K562 (cell line): ENCODE measurements around the gene SMCO1. TPM values are rescaled to one million over a fixed set of nuclear protein-coding genes. Genes with fewer than 3 reads are reported as not detected.
A peak's percentile ranks its signal among the peaks of the same experiment; 100 is the strongest.

Experiments used
- ATAC-seq: fragments of 200-7000 bp; cut with Tn5 transposase; 3 replicates; pipeline ENCODE4 v1.9.1; 2020; ENCODE audit warnings: moderate library complexity
- BruUV-seq: library from RNA; stranded (reverse); fragments of 400-500 nt; replicated peaks from 2 replicates; lab custom pipeline; 2021; lab: Mats Ljungman, UMichigan
- CTCF ChIA-PET: fragments of 300-600 bp; formaldehyde crosslinking; extraction: SDS; loops from one replicate; lab custom pipeline; 2021; ENCODE audit warnings: low intra/inter-chr PET ratio; lab: Yijun Ruan, JAX
- POLR2A ChIA-PET: fragments of 300-600, 350-650 bp; sonication (Branson Sonifier 250); formaldehyde crosslinking; extraction: SDS; loops from one replicate; lab custom pipeline; 2021; ENCODE audit warnings: antibody characterized with exemption, inconsistent platforms; lab: Yijun Ruan, JAX
- DNase-seq, 4 experiments: peaks; one replicate each; pipeline versions ENCODE4 v3.0.0 to v3.0.0-alpha.2; 2011 to 2018; ENCODE audit warnings: low spot score in 3 of 4, mixed read lengths in 3 of 4; ENCODE audit errors: extremely low read depth in 1 of 4
- FAIRE-seq: peaks from 2 replicates; lab custom pipeline; 2011; peaks lifted over from hg19 to GRCh38; lab: Jason Lieb, UNC
- H2AFZ ChIP-seq: 2 replicates; pipeline ENCODE4 v1.6.0; 2011; ENCODE audit warnings: low read depth, low read length, control low read depth, inconsistent platforms
- H3K27ac ChIP-seq: fragments of 200-600 bp; 3 replicates; pipeline ENCODE4 v1.8.0; 2011; ENCODE audit warnings: low read depth, mild to moderate bottlenecking, control low read depth, inconsistent platforms, low read length, moderate library complexity, mixed read lengths; ENCODE audit errors: extremely low read depth
- H3K27me3 ChIP-seq, 2 experiments: fragments of 300-600 bp in 1 of 2; 2 replicates in 1 of 2; 3 replicates in 1 of 2; pipeline versions ENCODE4 v1.6.0 to v1.8.0; 2011; ENCODE audit warnings: inconsistent platforms in 2 of 2, low read length in 2 of 2, mild to moderate bottlenecking in 1 of 2, mixed read lengths in 1 of 2, moderate library complexity in 1 of 2; ENCODE audit not compliant: control insufficient read depth in 2 of 2, insufficient read depth in 2 of 2
- H3K36me3 ChIP-seq: fragments of 300-600 bp; 3 replicates; pipeline ENCODE4 v1.8.0; 2011; ENCODE audit warnings: mild to moderate bottlenecking, low read length, inconsistent platforms; ENCODE audit not compliant: control insufficient read depth, insufficient read depth
- H3K4me1 ChIP-seq, 2 experiments: fragments of 200-600 bp in 1 of 2; replicated peaks in 1 of 2; 2 replicates in 1 of 2; 3 replicates in 1 of 2; pipeline versions ENCODE4 v1.5.1 to v1.8.0; 2011; ENCODE audit warnings: inconsistent platforms in 2 of 2, low read length in 2 of 2, mild to moderate bottlenecking in 1 of 2, mixed read lengths in 1 of 2, moderate library complexity in 1 of 2; ENCODE audit not compliant: control insufficient read depth in 2 of 2, insufficient read depth in 2 of 2
- H3K4me2 ChIP-seq: 2 replicates; pipeline ENCODE4 v1.6.1; 2011; ENCODE audit warnings: low read length, control low read depth, inconsistent platforms, mixed read lengths; ENCODE audit not compliant: insufficient read depth
- H3K4me3 ChIP-seq: fragments of 200-600 bp; sonication (generic), shearing (Covaris generic); 2 replicates; pipeline ENCODE4 v1.5.1; 2016; ENCODE audit warnings: control low read depth, inconsistent platforms
- H3K79me2 ChIP-seq: fragments of 200-600 bp; 3 replicates; pipeline ENCODE4 v1.8.0; 2011; ENCODE audit warnings: low read length, inconsistent platforms; ENCODE audit not compliant: control insufficient read depth, insufficient read depth
- H3K9ac ChIP-seq, 2 experiments: 2 replicates each; pipeline versions ENCODE4 v1.6.0 to v1.6.1; 2011; ENCODE audit warnings: low read depth in 2 of 2, low read length in 2 of 2, control low read depth in 1 of 2, inconsistent platforms in 1 of 2, mild to moderate bottlenecking in 1 of 2, mixed read lengths in 1 of 2; ENCODE audit not compliant: insufficient read depth in 1 of 2
- H3K9me1 ChIP-seq: one replicate; pipeline ENCODE4 v1.6.0; 2011; ENCODE audit warnings: inconsistent platforms, mild to moderate bottlenecking, low read length, moderate library complexity; ENCODE audit not compliant: control insufficient read depth, insufficient read depth
- H3K9me3 ChIP-seq: replicated peaks from 2 replicates; pipeline ENCODE4 v1.5.1; 2011; ENCODE audit warnings: low read depth, low read length, inconsistent platforms; ENCODE audit not compliant: control insufficient read depth, insufficient read depth
- H4K20me1 ChIP-seq: replicated peaks from 2 replicates; pipeline ENCODE4 v1.6.1; 2011; ENCODE audit warnings: low read length, inconsistent platforms, mixed read lengths; ENCODE audit not compliant: control insufficient read depth, insufficient read depth
- MEF2A ChIP-seq: IDR thresholded peaks from 2 replicates; pipeline ENCODE4 v1.6.1; 2011; ENCODE audit warnings: low read depth, mild to moderate bottlenecking, low read length, moderate library complexity; ENCODE audit not compliant: control insufficient read depth
- MGA ChIP-seq: fragments of 450-650 bp; IDR thresholded peaks from 2 replicates; pipeline ENCODE4 v1.6.1; 2016; ENCODE audit warnings: mild to moderate bottlenecking, moderate library complexity
- PBX2 ChIP-seq, 2 experiments: IDR thresholded peaks in 1 of 2; conservative IDR thresholded peaks in 1 of 2; 2 replicates each; pipeline ENCODE4 v1.6.1; 2016; ENCODE audit warnings: low read depth in 2 of 2, mild to moderate bottlenecking in 1 of 2, missing compliant biosample characterization in 1 of 2, missing genetic modification characterization in 1 of 2, moderate library complexity in 1 of 2
- PRPF4 ChIP-seq: fragments of 200-400 bp; formaldehyde crosslinking; IDR thresholded peaks from one replicate; pipeline ENCODE4 v1.6.1; 2017; ENCODE audit warnings: low read length, low read depth, mild to moderate bottlenecking; ENCODE audit not compliant: insufficient read depth, poor library complexity, severe bottlenecking
- ZNF583 ChIP-seq: fragments of 250-450 bp; sonication (Bioruptor Pico); IDR thresholded peaks from 2 replicates; pipeline ENCODE4 v1.4.0; 2020
- ZNF717 ChIP-seq: fragments of 250-450 bp; sonication (Bioruptor Pico); IDR thresholded peaks from 2 replicates; pipeline ENCODE4 v1.5.0; 2021
- WGBS: fragments of 100-300 bp; shearing (Covaris generic); methylation state at CpG from one replicate; pipeline ENCODE4 v1.1.6; 2016; ENCODE audit warnings: low coverage, mixed read lengths; ENCODE audit not compliant: insufficient coverage; ENCODE audit errors: missing lambda C conversion rate; 5-methylcytosine and 5-hydroxymethylcytosine counted together
- in situ Hi-C: fragments of 300-500 bp; cut with MboI; formaldehyde crosslinking; loops from 4 replicates; pipeline ENCODE4 v1.15.0; 2018; ENCODE audit warnings: inconsistent platforms, mixed read lengths
- intact Hi-C: fragments of 100-400 bp; cut with micrococcal nuclease; formaldehyde crosslinking; loops from 2 replicates; pipeline ENCODE4 v1.14.2; 2022
- polyA plus RNA-seq, 8 experiments: library from polyadenylated mRNA; depleted of rRNA in 4 of 8; stranded (reverse) in 5 of 8; unstranded in 3 of 8; fragments of >200 nt; fragmentation: Nextera tagmentation in 2 of 8; fragmentation: Illumina TruSeq in 1 of 8; extraction: Ambion mirVana in 2 of 8; extraction: Trizol in 1 of 8; gene quantifications; 2 replicates each; pipeline versions ENCODE4 v1.2.1 to v1.2.3, GENCODE V29; 2011 to 2014; ENCODE audit warnings: inconsistent platforms in 1 of 8, missing spikeins in 1 of 8
- total RNA-seq, 7 experiments: library from RNA; depleted of rRNA in 6 of 7; stranded (reverse); fragments of >200 nt in 6 of 7; fragmentation: Illumina TruSeq in 2 of 7; extraction: Trizol in 2 of 7; gene quantifications; 2 replicates each; pipeline versions ENCODE4 v1.2.1 to v1.2.3, GENCODE V29; 2011 to 2021; ENCODE audit warnings: low replicate concordance in 1 of 7

The SMCO1 gene
- total and polyA plus RNA-seq, 9 of the 15 experiments (the other 6 are each of a cell fraction or from before 2014, with no cell fraction given), result 0.05 to 0.35 (median 0.12) TPM; not detected in 5

- under 1% methylated on average over 27 of the region's 27 CpGs for WGBS
- Histone ChIP-seq H3K9me3 (peaks cover 5% of the 10 kb centered on the region), H3K27me3 (no peaks in the 10 kb centered on the region), H3K9me1 (no peaks in the 10 kb centered on the region), H4K20me1 (peaks cover 21% of the 10 kb centered on the region; the same call in 1 of the 2 replicates), H3K4me1 (peaks cover 10 to 14% of the 10 kb centered on the region in 2 experiments; a peak in 4 of 5 replicates), H3K4me2 (peak overlapping the region; percentile 98), H3K79me2 (peaks cover 56% of the 10 kb centered on the region), H3K4me3 (peak overlapping the region; percentile 91), H2AFZ (peak overlapping the region; percentile 46; the same call in 1 of the 2 replicates), H3K36me3 (peaks cover 30% of the 10 kb centered on the region; the same call in 2 of the 3 replicates), H3K9ac (peak overlapping the region; percentile 93 to 94), H3K27ac (peak overlapping the region; percentile 93)
- in situ Hi-C loops, result loop anchor here (25.0 kb wide), 2 partner anchors 615 to 790 kb away; partner anchors contain the start of gene MUC20
- CTCF ChIA-PET, result no interaction called here
- DNase-seq (peak; percentile 20 to 62 (median 26)), FAIRE-seq (peak; percentile 68), ATAC-seq (peak; percentile 33)
- intact Hi-C loops, result loop anchor here (5.0 kb wide), 2 partner anchors 165 to 480 kb away; partner anchors contain the start of gene TM4SF19
- no TSS peak for BruUV-seq
- POLR2A ChIA-PET, result interaction anchor here (1.0 to 1.9 kb wide), 3 partner anchors 10 to 252 kb away, joined by 4 to 12 read pairs (median 4); no protein-coding TSS in a partner anchor
- TF ChIP-seq MEF2A (no peak), ZNF583 (no peak), MGA (0 out of 2 replicates have a peak, but pooled peaks have one; percentile 14), PRPF4 (no peak), ZNF717 (CRISPR knock-in tag) (no peak), PBX2 (CRISPR knock-in tag; IDR thresholded peaks at IDR 0.05; ENCODE audit: low read depth) (no peak), PBX2 (tag; conservative IDR thresholded peaks at IDR 0.05; ENCODE audit: low read depth) (no peak)
Observed at GRCh38 chr3:196502775-196503195, 12.4 kb downstream of the SMCO1 start.
